Left renal cortex interstitium (tissue), 4 donors: ENCODE measurements around the gene BEND7. TPM values are rescaled to one million over a fixed set of nuclear protein-coding genes. Genes with fewer than 3 reads are reported as not detected.

Experiments
- DNase-seq, 4 donors: peaks; one replicate each; pipeline ENCODE4 v3.0.0-alpha.2; 2013; ENCODE audit warnings: low read depth in 4 of 4, low spot score in 2 of 4, missing footprints in 1 of 4
- polyA plus RNA-seq, 4 donors: library from polyadenylated mRNA; unstranded; fragments of 120-200 nt; gene quantifications; one replicate each; pipeline ENCODE4 v1.2.1, GENCODE V29; 2013; ENCODE audit not compliant: insufficient read length in 4 of 4

BEND7 gene
- polyA plus RNA-seq, 4 donors, result 29.0 to 40.9 (median 33.9) TPM

DNA sequence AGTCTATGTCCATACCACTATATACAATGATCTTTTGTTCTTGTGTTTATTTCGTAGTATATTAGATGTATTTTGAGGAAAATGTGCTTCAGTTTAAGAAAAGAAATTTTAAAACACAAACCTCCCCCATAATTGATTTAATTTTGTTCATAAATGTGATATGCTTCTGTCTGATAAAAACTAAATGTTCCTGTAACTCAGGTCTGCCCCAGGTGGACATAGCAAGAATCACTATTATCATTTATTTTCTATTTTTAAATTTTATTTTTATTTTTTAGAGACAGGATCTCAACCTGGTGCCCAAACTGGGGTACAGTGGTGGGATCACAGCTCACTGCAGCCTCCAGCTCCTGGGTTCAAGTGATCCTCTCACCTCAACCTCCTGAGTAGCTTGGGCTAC is 43.2 kb downstream of the BEND7 start:
- no peak for DNase-seq

DNA sequence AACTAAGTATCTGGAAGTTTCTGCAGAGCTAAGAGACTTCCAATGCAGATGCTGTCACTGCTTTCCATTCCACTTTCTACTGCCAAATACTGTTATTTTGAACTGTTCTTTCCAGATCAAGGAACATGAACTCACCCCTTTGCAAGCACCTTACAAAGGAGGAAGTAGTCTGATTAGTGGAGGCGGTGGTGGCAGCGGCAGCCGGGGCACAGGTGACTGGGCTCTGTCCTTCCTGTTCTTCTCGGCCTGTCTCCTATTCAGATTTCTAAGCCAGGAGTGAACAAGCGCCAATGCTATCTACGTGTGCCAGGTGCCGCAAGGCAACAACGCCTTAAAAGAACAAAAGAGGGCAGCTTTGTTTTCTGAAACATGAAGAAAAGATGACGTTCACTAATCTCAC is 44.9 kb downstream of the BEND7 start:
- no peak for DNase-seq

- peak in 1 of 4 donors; percentile 23 for DNase-seq
Measured at GRCh38 chr10:13483073-13483472, 45.7 kb downstream of the BEND7 start.

DNA sequence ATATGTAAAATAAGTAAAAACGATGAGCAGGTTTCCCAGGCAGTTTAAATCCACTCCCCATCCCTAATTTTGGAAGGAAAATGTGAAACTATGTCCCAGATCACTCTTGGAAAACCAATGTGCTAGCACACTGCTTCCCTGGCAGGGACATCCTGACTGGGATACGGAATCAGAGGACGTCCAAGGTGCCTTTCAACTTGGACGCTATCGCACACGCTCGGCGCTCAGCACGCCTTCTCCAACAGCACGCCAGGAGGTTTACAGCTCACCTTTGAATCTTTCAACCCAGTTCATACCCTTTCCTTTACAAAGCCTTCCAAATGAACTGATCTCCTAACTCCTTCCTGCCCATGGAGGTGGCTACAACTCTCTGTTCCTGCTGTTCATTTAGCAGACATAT is 47.1 kb downstream of the BEND7 start:
- DNase-seq, result no peak

DNA sequence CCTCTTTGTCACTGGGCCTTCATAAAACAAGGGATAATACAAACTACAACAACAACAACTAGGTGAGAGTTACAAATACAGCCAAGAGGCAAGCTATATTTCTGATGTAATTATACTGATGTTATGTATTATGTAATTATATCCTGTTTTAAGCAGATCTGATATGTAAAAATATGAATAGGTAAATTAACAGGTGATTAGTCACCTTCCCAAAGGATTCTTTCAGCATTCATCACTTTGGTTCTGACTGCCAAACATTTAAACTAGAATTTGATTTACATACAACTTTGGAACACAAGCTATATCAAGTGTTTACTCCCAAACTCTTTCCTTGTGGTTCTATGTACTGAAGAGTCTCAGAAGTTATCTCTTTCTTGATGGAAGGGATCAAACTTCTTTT is 53.7 kb downstream of the BEND7 start:
- DNase-seq, result no peak

- DNase-seq, result no peak
Measured at GRCh38 chr10:13473986-13474385, 54.8 kb downstream of the BEND7 start.

- DNase-seq, result no peak
Measured at GRCh38 chr10:13472359-13472758, 56.5 kb downstream of the BEND7 start.

DNA sequence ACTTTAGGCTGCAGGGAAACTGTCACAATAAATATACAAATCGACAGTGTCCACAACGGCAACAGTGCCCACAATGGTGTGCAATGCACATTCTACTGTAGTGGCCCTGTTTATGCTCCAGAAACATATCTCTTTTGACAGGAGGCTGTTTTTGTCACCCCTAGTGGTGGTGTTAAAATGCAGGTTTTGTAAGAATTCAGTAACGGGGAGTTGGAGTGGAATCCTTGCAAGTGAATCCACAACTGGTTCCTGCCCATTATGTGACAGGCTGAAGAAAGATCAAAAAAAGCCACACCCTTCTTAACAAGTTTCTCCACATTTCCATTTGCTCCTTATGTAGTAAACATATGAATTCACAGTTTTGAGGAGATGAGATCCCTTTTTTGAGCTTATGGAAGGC is 58.5 kb downstream of the BEND7 start:
- DNase-seq, result no peak

- DNase-seq, result no peak
Measured at GRCh38 chr10:13462551-13462950, 66.3 kb downstream of the BEND7 start.

- DNase-seq, result no peak
Measured at GRCh38 chr10:13458687-13459012, 70.2 kb downstream of the BEND7 start.

- no peak for DNase-seq
Measured at GRCh38 chr10:13457958-13458686, 70.7 kb downstream of the BEND7 start.

- DNase-seq, result no peak
Measured at GRCh38 chr10:13453896-13454295, 74.9 kb downstream of the BEND7 start.

- no peak for DNase-seq
Measured at GRCh38 chr10:13450069-13450468, 78.7 kb downstream of the BEND7 start.

DNA sequence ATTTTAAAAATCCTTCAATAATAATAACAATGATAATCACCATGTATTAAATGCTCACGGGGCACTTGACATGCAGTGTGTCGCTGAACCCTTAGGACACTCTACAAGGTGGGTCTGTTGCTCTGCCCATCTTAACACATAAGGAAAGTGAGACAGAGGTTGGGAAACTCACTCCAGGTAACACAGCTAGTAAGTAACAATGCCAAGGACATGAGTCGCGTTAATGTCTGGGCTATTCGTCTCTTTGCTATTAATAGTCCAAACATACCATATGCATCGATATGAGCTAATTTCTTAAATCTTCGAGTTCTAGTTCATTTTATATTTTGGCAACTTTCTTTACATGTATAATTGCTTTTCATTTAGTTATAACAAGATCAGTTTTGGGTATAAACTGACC is 79.5 kb downstream of the BEND7 start:
- DNase-seq, result no peak

DNA sequence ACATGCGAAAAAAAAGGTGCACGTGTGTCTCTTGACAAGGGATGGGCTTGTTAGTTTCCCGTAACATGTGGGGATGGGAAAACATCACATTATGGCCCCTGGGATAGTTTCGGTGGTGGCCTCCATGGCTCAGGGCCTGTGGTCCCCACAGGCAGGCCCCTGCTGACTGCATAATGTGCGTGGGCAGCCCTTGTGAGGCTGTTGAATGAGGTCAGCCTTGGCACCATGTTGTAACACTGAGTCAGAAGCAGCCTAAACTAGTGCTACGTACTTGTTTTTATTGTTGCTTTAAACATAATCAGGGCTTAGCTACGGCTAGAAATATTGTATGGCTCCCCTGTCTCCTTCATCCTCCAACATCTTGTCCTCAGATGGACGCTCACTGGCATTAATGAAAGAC is 80.6 kb downstream of the BEND7 start:
- no peak for DNase-seq

- DNase-seq, result no peak
Measured at GRCh38 chr10:13445656-13446400, 83.0 kb downstream of the BEND7 start.

DNA sequence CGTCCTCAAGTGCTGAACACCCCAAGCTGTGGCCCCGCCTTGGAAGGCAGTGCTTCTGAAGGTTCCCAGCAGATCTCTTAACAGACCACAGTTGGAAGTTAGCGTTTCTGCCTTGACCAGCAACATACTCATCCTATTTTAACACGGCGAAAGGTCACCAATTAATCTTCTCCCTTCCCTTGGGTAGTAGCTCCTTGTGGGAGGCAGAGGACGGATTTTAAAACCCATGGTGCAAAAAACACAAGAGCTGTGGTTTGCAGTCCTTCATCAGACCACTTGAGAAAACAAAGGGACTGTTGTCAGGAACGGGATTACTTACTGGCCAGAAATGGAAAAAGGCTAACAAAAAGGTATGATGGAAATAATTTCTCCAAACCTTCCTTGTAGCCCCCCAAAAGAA is 87.3 kb downstream of the BEND7 start:
- no peak for DNase-seq

GRCh38 chr10:13440185-13441061 is 88.4 kb downstream of the BEND7 start:
- DNase-seq, result peak in 1 of 4 donors; percentile 15

- DNase-seq, result no peak
Measured at GRCh38 chr10:13439313-13440184, 89.3 kb downstream of the BEND7 start.

GRCh38 chr10:13437026-13437555 is 91.7 kb downstream of the BEND7 start:
- no peak for DNase-seq
